GM19025 (cell line): Measurements from ENCODE around the gene BACH2.
"Not testable (repeated sequence)": the region's sequence is repeated elsewhere in the genome, so short reads cannot be mapped to it uniquely, and the experiment has no call there.

ENCODE experiments used
- ATAC-seq: cut with Tn5 transposase; IDR thresholded peaks from one replicate; pipeline ENCODE4 v1.9.1; 2021; ENCODE audit warnings: mild to moderate bottlenecking, low read depth, moderate library complexity; ENCODE audit not compliant: unreplicated experiment

BACH2 gene

DNA sequence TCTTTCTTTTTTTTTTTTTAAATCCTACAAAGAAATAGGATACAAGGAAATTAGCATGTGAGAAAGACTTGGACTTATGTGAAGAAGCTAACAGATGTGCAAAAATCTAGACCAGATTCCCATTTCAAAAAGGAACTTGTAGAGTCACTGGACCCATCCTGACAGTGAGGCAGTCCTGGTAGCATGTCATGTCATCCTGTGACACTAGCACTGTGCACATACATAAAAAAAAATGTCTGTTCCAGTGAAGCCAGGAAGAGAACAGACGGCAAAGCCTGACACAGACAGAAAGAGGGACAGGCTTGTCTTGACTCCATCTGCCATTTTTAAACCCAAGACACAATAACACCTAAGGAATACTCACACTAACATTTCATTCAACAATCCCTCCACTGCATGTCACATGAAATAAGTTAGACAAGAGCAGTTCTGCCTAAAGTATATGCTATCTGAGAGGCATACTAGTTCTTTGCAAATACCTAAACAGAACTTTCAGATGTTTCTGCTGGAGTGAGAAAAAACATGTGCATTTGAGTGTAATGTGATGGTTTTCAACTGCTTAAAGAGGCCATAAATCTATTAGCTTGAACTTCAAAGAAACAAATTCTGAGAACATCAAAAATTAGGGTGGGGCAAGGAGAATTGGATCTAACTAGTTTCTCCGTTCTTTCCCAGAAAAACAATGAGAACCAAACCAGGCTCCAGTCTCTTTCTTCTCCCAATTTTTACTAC is 159.6 kb downstream of the BACH2 start:
- no peak for ATAC-seq

DNA sequence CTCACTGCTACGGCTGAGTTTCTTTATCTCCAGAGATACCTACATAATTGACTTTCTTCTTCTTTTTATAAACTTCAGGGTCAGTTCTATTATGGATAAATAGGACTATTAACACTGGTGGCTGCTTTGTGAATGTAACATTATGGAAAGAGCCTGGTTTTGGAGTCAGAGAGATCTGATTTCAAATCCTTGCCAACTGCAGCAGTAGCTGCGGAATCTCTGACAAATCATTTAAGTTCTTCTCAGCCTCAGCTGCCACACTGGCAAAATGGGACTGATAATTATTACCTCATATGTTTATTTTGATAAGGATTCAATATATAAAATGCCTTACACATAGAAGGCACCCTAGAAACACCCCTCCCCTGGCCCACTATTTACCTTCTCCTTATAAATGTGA is 160.5 kb downstream of the BACH2 start:
- no peak for ATAC-seq

DNA sequence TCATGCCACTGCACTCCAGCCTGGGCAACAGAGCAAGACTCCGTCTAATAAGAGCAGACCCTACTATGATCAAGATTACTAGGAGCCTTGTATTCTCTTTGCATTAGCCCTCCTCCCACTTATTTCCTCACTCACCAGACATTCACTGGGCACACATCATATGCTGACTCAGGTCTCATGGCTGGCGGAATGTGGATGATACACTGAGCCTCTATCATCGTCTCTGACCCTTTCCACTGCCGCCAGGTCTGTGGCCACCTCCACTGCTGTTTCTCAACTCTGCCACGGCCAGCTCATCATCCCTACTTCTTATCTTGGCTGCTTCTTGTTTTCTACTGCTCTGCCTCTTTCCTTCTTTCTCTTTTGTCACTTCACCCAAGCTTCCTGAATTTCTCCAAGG is 161.0 kb downstream of the BACH2 start:
- no peak for ATAC-seq

DNA sequence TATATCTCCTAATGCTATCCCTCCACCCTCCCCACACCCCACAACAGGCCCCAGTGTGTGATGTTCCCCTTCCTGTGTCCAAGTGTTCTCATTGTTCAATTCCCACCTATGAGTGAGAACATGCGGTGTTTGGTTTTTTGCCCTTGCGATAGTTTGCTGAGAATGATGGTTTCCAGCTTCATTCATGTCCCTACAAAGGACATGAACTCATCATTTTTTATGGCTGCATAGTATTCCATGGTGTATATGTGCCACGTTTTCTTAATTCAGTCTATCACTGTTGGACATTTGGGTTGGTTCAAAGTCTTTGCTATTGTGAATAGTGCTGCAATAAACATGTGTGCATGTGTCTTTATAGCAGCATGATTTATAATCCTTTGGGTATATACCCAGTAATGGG is 163.0 kb downstream of the BACH2 start:
- ATAC-seq = not testable (repeated sequence)

DNA sequence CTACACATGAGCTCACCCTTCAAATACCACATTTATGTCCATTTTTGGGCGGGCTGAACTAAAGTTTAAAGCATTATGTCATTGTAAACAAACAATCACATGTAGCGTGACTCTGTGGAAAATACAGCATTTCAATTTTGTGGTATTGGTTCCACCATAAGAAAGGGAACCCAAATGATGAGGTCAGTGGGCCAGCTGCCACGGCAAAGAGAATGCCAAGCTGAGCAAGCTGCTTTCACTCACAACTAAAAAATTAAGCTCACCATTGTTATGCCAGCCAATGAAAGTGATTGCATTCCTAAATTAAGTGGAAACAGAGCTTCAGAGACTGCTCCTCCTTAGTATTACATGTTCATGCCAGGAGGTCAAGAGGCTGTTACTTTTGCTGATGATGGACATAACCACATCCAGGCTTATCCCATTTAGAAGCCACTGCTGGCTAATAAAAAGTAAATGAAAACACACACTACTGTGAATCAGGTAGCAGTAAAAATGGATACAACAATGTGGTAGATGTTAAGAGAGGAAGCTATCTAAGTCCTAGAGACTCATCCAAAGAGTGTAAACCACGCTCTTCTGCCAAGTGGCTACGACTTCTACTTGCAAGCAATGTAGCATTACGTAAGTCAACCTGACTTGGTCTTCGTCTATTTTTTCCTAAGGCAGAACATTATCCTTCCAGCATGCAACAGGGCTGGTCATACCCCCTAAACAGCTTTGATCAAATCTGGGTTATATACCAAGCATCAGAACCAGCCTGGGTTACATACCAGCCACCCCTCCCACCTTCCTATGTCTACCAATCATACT is 164.8 kb downstream of the BACH2 start:
- ATAC-seq = no peak

DNA sequence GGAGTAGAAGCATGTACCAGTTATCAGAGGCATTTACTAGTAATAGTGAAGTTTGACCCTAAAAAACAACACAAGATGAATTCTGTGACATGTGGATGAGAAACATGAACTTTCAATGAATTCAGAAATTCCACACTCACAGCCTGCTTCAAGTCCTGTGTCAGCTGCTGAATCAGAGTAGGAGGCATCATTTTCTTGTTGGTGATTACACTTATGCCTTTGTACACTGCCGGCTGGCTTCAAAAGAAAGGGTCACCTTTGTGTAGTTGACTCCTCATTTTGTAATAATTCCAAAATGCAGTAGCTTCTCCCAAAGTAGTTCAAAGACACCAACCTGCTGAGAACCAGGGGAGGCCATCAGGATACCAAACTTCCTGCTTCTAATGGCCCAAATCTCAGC is 165.5 kb downstream of the BACH2 start:
- no peak for ATAC-seq

DNA sequence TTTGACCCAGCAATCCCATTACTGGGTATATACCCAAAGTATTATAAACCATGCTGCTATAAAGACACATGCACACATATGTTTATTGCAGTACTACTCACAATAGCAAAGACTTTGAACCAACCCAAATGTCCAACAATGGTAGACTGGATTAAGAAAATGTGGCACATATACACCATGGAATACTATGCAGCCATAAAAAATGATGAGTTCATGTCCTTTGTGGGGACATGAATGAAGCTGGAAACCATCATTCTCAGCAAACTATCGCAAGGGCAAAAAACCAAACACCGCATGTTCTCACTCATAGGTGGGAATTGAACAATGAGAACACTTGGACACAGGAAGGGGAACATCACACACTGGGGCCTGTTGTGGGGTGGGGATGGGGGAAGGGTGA is 168.0 kb downstream of the BACH2 start:
- not testable (repeated sequence) for ATAC-seq

DNA sequence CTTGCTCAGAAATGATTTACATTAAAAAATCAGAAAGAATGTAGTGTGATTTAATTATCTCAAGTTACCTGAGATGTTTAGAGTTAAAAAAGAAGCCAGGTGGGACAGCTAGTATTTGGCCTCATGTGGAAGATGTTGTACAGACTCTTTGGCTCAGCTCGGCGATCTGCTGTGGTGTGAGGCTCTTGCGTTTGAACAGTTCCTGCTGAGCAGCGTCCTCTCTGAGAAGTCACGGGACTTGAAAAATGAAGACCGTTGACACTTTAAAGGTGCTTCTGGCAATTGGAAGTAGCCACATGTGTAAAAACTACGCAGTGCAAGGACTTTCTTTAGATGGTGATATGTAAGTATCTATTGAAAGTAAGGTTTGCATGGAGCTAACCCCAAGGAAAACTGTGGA is 169.0 kb downstream of the BACH2 start:
- no peak for ATAC-seq

DNA sequence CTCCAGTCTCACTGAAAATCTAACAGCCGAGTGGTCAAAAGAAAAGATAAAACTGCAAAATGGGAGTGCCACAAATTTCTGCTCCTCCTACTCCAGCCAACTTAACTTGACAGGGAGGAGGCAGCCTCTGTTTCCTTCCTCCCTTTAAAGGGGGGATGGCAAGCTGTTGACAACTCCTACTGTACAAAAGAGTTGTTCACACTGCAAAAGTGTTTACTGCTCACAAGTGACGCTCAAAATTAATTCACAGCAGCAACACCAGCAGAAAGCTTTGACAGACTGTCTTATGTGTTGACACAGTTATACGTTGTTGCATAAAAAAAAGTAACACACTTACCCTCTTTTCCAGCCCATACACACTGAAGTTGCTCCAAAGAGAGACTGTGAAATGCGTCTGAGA is 169.8 kb downstream of the BACH2 start:
- ATAC-seq = no peak

DNA sequence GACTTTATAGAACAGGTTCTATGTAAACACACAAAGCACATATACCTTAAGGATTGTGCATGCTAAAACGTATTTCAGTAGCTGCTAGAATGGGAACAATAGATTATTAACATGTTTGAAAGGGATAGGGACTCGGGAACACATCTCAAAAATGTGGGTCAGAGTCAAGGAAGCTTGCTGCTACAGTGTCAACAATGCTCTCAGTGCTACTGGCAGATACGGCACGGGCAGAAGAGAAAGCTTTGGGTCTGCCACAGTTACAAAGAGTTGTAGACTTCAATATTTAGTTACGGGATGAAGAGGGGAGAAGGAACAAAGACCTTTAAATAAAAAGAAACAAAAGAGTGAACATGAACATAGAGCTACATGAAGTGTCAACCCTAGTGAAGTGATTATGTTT is 170.5 kb downstream of the BACH2 start:
- no peak for ATAC-seq

DNA sequence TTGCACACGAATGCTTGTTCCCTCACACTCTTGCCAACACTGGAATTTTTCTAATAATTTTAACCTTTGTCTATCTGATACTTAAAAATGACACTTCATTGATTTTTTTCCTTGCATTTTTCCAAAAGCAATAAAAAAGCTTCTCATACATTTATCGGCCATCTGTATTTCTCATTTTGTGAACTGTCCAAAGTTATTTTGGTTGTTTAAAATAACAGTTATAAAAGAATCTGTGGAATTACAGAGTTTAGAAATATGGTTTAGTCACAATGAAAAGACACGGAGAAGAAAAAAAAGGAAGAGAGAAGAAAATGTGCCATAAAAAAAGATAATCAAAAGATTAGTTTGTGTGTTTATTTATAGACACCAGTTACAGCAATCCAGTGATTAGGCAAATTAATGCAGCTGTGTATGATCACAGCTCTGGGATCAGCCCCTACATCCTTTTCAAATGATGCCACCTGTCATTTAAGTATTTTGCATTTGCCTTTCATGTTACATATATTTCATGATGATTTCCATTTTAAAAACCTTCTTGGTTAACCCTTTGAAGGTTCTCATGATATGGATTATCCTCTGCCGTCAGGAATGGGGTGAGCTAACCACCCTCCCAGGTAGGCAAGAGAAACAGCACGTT is 171.7 kb downstream of the BACH2 start:
- no peak for ATAC-seq

DNA sequence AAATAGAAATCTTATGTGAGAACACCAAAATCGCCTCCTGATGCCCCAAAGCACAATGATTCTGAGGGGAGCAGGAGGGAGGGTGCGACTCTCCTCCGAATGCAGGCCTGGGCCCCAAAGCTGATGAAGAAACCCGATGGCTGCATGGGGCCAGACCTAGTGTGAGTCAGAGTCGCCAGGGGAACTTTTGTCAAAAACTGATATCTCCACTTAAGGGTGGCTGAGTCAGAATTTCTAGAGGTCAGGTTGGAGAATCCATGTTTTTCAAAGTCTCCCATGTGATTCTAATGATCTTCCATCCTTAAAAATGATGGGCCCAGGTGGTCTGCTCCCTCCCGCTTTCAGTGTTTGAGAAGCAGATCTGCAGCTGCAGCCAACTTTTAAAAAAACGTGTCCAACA is 172.8 kb downstream of the BACH2 start:
- ATAC-seq = no peak

DNA sequence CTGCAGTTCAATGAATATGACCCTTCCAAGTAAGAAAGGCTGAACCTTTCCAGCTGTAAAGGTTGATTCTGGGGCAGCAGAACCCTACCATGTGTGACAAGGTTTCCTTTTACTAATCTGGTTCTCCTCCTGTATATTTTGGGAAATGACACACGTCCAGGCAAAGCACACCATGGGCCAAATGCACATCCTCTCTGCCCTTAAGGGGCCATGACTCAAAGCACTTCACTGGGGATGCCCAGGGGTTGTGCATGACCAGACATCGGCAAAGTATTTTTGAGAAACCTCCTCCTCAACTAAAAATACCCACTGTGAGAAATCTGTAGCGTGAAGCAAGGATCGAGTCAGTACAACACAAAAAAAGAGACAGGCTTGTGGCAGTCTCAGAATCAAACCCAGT is 174.7 kb downstream of the BACH2 start:
- no peak for ATAC-seq

DNA sequence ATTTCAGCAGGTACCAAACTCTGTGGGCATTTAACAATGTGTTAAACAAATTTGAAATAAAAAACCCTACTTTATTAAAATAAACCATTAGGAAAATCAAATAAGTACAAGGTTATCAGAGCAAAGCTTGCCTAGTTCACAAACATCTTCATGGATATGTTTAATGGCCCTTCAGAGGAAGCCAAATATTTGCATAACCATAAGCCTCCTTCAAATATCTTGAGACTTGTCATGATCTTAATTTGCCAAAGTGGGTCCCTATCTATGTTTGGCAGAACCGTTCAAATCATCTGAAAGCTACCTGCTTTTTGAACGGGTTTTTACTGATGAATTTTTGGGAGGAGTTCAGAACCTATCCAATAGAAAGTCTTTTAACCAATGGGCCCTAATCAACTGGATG is 176.3 kb downstream of the BACH2 start:
- ATAC-seq = no peak

DNA sequence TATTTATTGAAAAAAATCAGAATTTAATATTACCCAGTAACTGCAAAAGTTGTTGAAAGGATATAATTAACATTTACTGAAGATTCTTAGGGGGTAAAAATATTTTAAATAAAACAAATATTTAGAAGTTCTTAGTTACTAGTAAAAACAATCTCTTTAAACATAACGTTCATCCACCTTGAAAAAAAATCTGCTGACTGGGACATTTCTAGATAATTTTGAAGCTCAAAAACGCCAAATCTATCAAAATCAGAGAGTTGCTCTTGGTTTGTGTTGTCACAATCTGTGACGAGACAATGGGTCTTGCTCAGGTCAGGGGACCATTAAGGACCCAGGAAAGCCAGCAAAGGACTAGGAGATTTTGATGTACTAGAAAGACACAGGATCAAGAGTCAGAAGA is 177.0 kb downstream of the BACH2 start:
- no peak for ATAC-seq

DNA sequence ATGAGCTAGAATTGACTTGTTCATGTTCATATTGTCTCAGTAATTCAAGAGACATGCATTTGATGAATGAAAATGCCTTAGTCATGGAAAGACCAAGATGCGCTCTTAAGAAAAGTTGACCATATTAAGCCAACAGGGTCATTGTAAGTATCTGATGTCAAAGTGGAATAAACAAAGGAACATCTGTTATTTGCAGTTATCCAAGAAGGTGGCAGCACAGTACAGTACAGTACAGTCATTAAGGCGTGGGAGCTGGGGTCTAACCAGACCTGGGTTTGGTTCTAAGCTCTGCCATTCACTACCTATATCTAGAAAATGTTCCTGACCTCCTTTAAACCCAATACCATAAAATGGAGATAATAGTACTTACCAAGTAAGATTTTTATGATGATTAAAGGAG is 178.1 kb downstream of the BACH2 start:
- ATAC-seq = no peak

DNA sequence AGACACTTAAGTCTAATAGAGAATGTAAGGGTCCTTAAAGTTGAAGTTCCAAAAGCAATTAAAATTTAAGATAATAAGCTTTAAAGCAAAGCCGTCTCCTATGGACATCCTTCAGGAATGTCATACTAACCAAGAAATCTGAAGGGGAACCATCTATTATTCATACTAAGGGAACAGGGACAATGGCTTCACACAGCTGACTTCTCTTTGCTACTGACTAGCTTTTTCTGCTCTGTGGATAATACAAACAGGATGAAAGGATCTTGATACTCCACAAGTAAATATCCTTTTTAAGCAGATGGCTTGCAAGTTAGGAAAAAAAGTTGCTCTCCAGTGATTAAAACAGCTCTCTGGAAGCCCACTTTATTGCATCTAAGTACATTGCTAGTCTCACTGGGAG is 178.6 kb downstream of the BACH2 start:
- ATAC-seq = no peak

DNA sequence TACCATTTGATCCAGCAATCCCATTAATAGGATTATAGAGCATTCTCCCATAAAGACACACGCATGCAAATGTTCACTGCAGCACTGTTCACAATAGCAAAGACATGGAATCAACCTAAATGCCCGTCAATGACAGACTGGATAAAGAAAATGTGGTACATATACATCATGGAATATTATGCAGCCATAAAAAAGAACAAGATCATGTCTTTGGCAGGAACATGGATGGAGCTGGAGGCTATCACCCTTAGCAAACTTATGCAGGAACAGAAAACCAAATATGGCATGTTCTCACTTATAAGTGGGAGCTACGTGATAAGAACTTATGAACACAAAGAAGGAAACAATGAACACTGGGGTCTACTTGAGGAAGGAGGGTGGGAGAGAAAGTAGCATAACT is 180.5 kb downstream of the BACH2 start:
- ATAC-seq = not testable (repeated sequence)

DNA sequence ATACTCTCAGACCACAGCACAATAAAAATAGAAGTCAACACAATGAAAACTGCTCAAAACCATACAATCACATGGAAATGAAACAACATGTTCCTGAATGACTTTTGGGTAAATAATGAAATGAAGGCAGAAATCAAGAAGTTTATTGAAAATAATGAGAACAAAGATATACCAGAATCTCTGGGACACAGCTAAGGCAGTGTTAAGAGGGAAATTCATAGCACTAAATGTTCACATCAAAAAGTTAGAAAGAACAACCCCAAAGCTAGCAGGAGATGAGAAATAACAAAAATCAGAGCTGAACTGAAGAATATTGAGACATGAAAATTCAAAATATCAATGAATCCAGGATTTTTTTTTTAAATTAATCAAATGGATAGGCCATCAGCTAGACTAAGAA is 183.3 kb downstream of the BACH2 start:
- no peak for ATAC-seq

DNA sequence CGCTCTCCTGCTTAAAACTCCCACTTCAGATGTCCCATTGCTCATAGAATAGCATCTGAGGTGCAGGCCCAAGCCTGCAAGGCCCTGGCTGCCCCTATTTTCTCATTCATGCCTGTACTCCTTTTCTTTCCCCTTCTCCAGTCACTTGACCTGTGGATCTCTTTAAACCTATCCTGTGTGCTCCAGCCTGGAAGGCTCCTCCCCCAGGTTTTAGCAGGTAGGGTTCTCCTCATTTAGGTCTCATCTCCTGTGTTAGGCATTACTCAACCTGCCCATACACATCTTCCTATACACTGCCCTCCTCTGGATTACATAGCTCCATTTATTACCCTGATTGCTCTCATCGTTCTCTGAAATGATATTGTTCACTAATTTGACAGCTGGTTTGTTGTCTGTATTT is 185.3 kb downstream of the BACH2 start:
- ATAC-seq = no peak

DNA sequence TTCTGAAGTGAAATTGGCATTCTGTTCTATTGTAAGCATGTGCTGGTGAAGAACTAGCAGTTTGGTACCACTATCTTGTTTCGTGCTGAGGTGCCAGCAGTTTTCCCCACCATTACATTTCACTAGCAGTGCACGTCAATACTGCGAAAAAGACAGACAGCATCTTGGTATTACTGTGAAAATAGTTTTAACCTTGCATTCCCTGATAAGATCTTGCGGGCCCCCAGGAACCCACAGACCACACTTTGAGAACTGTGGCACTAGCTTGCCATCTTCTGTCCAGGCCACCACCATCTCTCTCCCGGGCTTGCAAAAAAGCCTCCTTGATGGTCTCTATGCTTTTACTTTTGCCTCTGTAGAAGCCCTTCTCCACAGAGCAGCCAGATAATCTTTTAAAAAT is 185.7 kb downstream of the BACH2 start:
- no peak for ATAC-seq

DNA sequence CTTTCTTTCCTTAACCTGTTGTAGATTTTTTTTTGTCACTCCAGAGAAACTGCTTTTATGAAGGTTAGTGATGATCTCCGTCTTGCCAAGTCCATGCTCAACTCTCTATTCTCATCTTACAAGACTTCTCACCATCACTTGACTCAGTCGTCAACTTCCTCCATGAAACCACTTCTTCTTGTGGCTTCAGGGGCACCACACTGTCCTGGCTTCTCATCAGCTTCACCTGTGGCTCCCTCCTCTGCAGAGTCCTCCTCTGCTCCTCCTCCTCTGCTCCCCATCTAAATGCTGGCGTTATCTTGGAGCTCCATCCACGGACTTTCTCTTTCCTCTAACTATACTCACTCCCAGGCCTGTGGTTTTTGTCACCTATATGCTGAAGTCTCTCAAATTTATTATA is 187.5 kb downstream of the BACH2 start:
- no peak for ATAC-seq
